PC-3 (cell line): ENCODE results near the gene FRRS1.

Experiments
- EZH2phosphoT487 ChIP-seq: fragments of 300-600 bp; sonication (generic); IDR thresholded peaks from 2 replicates; pipeline ENCODE4 v1.6.1; 2018; ENCODE audit warnings: mild to moderate bottlenecking, antibody characterized with exemption, low read length, borderline replicate concordance
- TF ChIP-seq, protein P1 (sequence below): fragments of 300-600 bp; sonication (generic); conservative IDR thresholded peaks from 2 replicates; pipeline ENCODE4 v1.5.1; 2017; ENCODE audit warnings: antibody characterized with exemption, low read depth, mild to moderate bottlenecking, low read length

DNA sequence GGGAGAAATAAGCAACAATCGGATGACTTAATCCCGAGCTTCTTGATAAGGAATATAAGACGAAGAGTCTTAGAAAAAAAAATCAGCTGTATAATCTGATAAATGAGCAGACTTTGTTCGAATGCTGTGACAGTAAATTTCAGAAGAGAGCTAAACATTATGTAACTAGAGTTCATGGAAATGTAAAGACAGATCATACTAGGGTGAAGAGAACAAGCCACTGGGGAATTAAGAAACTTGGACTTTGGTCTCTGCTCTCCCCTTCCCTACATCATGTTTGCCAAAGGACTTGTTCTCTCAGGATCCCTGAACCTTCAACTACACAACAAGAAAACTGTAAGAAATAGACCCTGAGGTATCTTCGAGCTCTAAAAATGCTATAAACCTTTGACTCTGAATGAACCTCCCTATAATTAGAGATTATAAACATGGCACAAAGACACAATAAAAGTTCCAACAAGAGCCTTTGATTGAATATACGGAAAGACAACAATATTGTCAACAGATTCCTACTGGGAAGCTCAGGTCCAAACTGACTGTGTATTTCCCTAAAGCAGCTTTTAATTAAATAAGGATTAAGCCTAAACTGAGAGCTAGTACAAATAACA lies 27.5 kb downstream of the FRRS1 start:
- TF ChIP-seq, protein P1, sequence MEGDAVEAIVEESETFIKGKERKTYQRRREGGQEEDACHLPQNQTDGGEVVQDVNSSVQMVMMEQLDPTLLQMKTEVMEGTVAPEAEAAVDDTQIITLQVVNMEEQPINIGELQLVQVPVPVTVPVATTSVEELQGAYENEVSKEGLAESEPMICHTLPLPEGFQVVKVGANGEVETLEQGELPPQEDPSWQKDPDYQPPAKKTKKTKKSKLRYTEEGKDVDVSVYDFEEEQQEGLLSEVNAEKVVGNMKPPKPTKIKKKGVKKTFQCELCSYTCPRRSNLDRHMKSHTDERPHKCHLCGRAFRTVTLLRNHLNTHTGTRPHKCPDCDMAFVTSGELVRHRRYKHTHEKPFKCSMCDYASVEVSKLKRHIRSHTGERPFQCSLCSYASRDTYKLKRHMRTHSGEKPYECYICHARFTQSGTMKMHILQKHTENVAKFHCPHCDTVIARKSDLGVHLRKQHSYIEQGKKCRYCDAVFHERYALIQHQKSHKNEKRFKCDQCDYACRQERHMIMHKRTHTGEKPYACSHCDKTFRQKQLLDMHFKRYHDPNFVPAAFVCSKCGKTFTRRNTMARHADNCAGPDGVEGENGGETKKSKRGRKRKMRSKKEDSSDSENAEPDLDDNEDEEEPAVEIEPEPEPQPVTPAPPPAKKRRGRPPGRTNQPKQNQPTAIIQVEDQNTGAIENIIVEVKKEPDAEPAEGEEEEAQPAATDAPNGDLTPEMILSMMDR: no peak
- TF ChIP-seq EZH2phosphoT487: no peak
